ENCODE data around the gene AMBP. TPM values are rescaled to one million over a fixed set of nuclear protein-coding genes. Genes with fewer than 3 reads are reported as not detected.

Gene AMBP
- total RNA-seq, 1 experiment from 2014 or later = not detected

DNA sequence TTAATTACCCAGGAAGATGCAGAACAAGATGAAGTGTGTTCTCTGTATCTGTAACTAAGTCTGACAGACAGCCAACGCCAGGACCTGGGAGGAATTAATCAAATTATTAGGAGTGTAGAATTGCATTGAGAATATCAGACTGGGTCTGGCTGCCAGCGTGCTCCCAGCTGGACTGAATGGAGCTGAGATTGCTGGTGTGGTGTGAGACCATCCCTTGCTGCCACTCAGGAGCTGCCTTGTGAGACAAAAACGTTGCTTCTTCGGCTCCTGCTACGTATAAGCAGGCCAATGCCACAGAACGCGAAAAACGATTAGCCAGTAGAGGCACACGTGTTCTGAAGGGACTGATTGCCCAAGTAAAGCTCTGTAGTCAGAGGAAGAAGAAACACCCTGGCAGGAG is 66.8 kb downstream of the AMBP start:
- Mint-ChIP-seq H3K4me1 (ENCODE audit: insufficient read depth, unreplicated experiment) (no peaks in the 10 kb centered on the region), H3K27me3 (ENCODE audit: insufficient read depth, unreplicated experiment) (no peaks in the 10 kb centered on the region), H3K36me3 (ENCODE audit: insufficient read depth, unreplicated experiment) (peaks cover 6% of the 10 kb centered on the region), H3K27ac (ENCODE audit: low read depth, unreplicated experiment) (no peak overlapping the region), H3K9me3 (ENCODE audit: unreplicated experiment) (no peaks in the 10 kb centered on the region), H3K4me3 (ENCODE audit: unreplicated experiment) (no peak overlapping the region)
- POLR2A ChIA-PET = no interaction called here
- intact Hi-C loops (cut with micrococcal nuclease) = no loop called here
- no TSS peak for BruUV-seq (replicated peaks)
- no peak for DNase-seq (ENCODE audit: unreplicated experiment)
- TF ChIP-seq, protein P1, sequence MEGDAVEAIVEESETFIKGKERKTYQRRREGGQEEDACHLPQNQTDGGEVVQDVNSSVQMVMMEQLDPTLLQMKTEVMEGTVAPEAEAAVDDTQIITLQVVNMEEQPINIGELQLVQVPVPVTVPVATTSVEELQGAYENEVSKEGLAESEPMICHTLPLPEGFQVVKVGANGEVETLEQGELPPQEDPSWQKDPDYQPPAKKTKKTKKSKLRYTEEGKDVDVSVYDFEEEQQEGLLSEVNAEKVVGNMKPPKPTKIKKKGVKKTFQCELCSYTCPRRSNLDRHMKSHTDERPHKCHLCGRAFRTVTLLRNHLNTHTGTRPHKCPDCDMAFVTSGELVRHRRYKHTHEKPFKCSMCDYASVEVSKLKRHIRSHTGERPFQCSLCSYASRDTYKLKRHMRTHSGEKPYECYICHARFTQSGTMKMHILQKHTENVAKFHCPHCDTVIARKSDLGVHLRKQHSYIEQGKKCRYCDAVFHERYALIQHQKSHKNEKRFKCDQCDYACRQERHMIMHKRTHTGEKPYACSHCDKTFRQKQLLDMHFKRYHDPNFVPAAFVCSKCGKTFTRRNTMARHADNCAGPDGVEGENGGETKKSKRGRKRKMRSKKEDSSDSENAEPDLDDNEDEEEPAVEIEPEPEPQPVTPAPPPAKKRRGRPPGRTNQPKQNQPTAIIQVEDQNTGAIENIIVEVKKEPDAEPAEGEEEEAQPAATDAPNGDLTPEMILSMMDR (IDR thresholded peaks at IDR 0.05; ENCODE audit: unreplicated experiment) = no peak
- CTCF ChIA-PET = no interaction called here

Other genes starting within 250 kb of the AMBP start
- gene ZNF618, start 202.0 kb downstream of the AMBP start, total RNA-seq (2022) = 4.8 and 6.6 TPM in 2 replicates
- not detected in 2 replicates for gene KIF12, start 21.0 kb upstream of the AMBP start, total RNA-seq (2022)
- 1.3 and 2.9 TPM in 2 replicates for gene COL27A1, start 77.2 kb upstream of the AMBP start, total RNA-seq (2022)
- gene ORM1, start 244.8 kb upstream of the AMBP start, total RNA-seq (2022) = not detected in 2 replicates